Transverse colon (tissue), 4 donors: ENCODE results near the gene ANKRD33B.

ENCODE experiments used
- POLR2A ChIP-seq: fragments of 450-650 bp; IDR thresholded peaks from one replicate; pipeline ENCODE4 v1.6.1; 2016; ENCODE audit warnings: antibody characterized with exemption, mild to moderate bottlenecking, moderate library complexity
- POLR2AphosphoS5 ChIP-seq, 3 donors: sonication (generic); formaldehyde crosslinking; IDR thresholded peaks; one replicate each; pipeline ENCODE4 v1.6.1; 2016; ENCODE audit warnings: antibody characterized with exemption in 3 of 3
- TF ChIP-seq, protein P1 (sequence below), 5 experiments: fragments of 200-600 bp in 3 of 5; fragments of 450-650 bp in 2 of 5; sonication (generic) in 3 of 5; IDR thresholded peaks; 1 replicate in 2 of 5; 2 replicates in 3 of 5; pipeline ENCODE4 v1.5.1; 2016 to 2017; ENCODE audit warnings: antibody characterized with exemption in 5 of 5, inconsistent platforms in 3 of 5, mild to moderate bottlenecking in 2 of 5, moderate library complexity in 1 of 5

DNA sequence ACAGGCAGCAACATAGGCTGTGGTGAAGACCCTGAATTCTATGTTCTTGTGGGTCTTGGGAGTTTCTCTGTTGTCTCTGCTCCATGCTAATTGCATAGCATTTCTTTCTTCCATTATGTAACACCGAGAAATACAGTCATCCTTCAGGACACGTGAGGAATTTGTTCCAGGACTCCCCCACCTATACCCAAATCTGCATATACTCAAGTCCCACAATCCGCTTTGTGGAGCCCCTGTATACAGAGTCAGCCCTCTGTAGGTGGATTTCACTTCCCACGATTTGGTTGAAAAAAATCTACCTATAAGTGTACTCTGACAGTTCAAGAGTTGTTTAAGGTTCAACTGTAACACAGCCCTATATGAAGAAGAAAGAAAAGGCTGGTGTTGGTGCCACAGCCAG lies 22.1 kb downstream of the ANKRD33B start:
- no peak for TF ChIP-seq POLR2AphosphoS5 (IDR thresholded peaks at IDR 0.05)
- TF ChIP-seq, protein P1, sequence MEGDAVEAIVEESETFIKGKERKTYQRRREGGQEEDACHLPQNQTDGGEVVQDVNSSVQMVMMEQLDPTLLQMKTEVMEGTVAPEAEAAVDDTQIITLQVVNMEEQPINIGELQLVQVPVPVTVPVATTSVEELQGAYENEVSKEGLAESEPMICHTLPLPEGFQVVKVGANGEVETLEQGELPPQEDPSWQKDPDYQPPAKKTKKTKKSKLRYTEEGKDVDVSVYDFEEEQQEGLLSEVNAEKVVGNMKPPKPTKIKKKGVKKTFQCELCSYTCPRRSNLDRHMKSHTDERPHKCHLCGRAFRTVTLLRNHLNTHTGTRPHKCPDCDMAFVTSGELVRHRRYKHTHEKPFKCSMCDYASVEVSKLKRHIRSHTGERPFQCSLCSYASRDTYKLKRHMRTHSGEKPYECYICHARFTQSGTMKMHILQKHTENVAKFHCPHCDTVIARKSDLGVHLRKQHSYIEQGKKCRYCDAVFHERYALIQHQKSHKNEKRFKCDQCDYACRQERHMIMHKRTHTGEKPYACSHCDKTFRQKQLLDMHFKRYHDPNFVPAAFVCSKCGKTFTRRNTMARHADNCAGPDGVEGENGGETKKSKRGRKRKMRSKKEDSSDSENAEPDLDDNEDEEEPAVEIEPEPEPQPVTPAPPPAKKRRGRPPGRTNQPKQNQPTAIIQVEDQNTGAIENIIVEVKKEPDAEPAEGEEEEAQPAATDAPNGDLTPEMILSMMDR (IDR thresholded peaks at IDR 0.05) = no peak
- TF ChIP-seq POLR2A = no peak
